ENCODE data around the gene NUP107.
A peak's percentile ranks its signal among the peaks of the same experiment; 100 is the strongest.

The NUP107 gene

DNA sequence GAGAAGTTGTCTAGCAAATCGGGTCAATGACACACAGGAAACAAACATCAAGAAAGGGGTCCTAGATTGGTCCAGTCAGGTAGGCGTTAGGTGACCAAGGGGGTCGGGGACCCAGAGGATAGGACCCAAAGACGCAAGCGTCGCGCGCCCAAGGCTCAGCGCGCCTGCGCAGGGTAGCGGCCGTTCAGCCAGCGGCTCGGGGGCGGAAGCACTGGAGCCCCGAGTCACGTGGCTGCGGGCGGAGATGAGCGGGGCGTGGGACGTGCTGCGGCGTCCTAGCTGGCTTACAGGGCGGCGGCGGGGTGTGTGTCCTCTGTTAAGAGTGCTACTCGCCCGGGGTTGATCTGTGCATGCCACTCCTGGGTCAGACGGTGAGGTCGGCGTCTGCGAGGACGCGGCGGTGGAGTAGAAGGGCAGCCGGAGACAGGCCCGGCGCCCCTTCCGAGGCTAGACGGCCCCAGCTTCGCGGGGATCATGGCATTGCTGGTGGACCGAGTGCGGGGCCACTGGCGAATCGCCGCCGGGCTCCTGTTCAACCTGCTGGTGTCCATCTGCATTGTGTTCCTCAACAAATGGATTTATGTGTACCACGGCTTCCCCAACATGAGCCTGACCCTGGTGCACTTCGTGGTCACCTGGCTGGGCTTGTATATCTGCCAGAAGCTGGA is 59.3 kb downstream of the NUP107 start, which contains the start of gene SLC35E3:
SLC35E3 (plus strand) TSS at position 273 of the 668 bp plus-strand sequence; CDS start at position 475, 202 bp downstream.
- Histone ChIP-seq H3K4me1 (ENCODE audit: control insufficient read depth, insufficient read depth, low read length) (peaks cover 4% of the 10 kb centered on the region), H3K27ac (ENCODE audit: low read depth, low read length) (peak within 1 kb of the TSS; percentile 82), H3K27me3 (ENCODE audit: control insufficient read depth, insufficient read depth, low read length) (no peaks in the 10 kb centered on the region), H3K36me3 (ENCODE audit: control insufficient read depth, insufficient read depth, low read length) (peaks cover 3% of the 10 kb centered on the region), H3K9ac (ENCODE audit: low read length) (peak within 1 kb of the TSS; percentile 51), H3K4me3 (ENCODE audit: low read length) (peak within 1 kb of the TSS; percentile 86)

DNA sequence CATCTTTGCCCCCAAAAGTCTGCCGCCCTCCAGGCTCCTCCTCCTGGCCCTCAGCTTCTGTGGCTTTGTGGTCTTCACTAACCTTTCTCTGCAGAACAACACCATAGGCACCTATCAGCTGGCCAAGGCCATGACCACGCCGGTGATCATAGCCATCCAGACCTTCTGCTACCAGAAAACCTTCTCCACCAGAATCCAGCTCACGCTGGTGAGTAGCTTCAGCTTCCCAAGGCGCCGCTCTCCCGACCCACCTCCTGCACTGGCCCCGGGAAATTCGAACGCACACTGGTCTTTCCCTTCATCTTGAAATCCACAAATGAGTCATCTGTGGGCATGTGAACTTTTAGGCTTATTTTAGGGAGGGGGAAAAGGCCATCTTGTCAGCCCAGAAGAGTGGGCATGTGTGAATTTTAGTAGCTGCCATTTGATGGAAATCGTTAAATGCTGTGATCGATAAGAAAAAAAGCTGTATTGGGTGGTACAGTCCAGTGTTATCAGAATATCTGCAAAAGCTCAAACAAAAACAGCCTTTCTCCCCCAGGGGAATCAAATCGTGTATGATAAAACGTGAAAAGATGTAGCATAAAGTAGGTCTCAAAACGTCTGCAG is 59.9 kb downstream of the NUP107 start:
- Histone ChIP-seq H3K9ac (ENCODE audit: low read length) (peak overlapping the region; percentile 35), H3K4me3 (ENCODE audit: low read length) (peak overlapping the region; percentile 86), H3K4me1 (ENCODE audit: control insufficient read depth, insufficient read depth, low read length) (peaks cover 4% of the 10 kb centered on the region), H3K27me3 (ENCODE audit: control insufficient read depth, insufficient read depth, low read length) (no peaks in the 10 kb centered on the region), H3K27ac (ENCODE audit: low read depth, low read length) (peak overlapping the region; percentile 82), H3K36me3 (ENCODE audit: control insufficient read depth, insufficient read depth, low read length) (peaks cover 3% of the 10 kb centered on the region)

- Histone ChIP-seq H3K4me1 (ENCODE audit: control insufficient read depth, insufficient read depth, low read length) (peaks cover 4% of the 10 kb centered on the region), H3K36me3 (ENCODE audit: control insufficient read depth, insufficient read depth, low read length) (peaks cover 3% of the 10 kb centered on the region), H3K9ac (ENCODE audit: low read length) (no peak overlapping the region), H3K27ac (ENCODE audit: low read depth, low read length) (no peak overlapping the region), H3K4me3 (ENCODE audit: low read length) (no peak overlapping the region), H3K27me3 (ENCODE audit: control insufficient read depth, insufficient read depth, low read length) (no peaks in the 10 kb centered on the region)
Observed at GRCh38 chr12:68749443-68749842, 62.7 kb downstream of the NUP107 start.

- Histone ChIP-seq H3K4me1 (ENCODE audit: control insufficient read depth, insufficient read depth, low read length) (peaks cover 4% of the 10 kb centered on the region), H3K27me3 (ENCODE audit: control insufficient read depth, insufficient read depth, low read length) (no peaks in the 10 kb centered on the region), H3K27ac (ENCODE audit: low read depth, low read length) (no peak overlapping the region), H3K9ac (ENCODE audit: low read length) (no peak overlapping the region), H3K36me3 (ENCODE audit: control insufficient read depth, insufficient read depth, low read length) (peaks cover 6% of the 10 kb centered on the region), H3K4me3 (ENCODE audit: low read length) (no peak overlapping the region)
Observed at GRCh38 chr12:68749861-68750260, 63.1 kb downstream of the NUP107 start.

GRCh38 chr12:68750506-68750905 is 63.7 kb downstream of the NUP107 start:
- H3K27me3 ChIP-seq (ENCODE audit: control insufficient read depth, insufficient read depth, low read length) = no peaks in the 10 kb centered on the region
- H3K4me3 ChIP-seq (ENCODE audit: low read length) = no peak overlapping the region
- H3K36me3 ChIP-seq (ENCODE audit: control insufficient read depth, insufficient read depth, low read length) = peaks cover 9% of the 10 kb centered on the region
- H3K9ac ChIP-seq (ENCODE audit: low read length) = no peak overlapping the region
- H3K4me1 ChIP-seq (ENCODE audit: control insufficient read depth, insufficient read depth, low read length) = peaks cover 4% of the 10 kb centered on the region
- H3K27ac ChIP-seq (ENCODE audit: low read depth, low read length) = no peak overlapping the region

GRCh38 chr12:68755536-68756243 is 68.9 kb downstream of the NUP107 start:
- peaks cover 5% of the 10 kb centered on the region for H3K36me3 ChIP-seq (ENCODE audit: control insufficient read depth, insufficient read depth, low read length)
- no peak overlapping the region for H3K4me3 ChIP-seq (ENCODE audit: low read length)
- no peaks in the 10 kb centered on the region for H3K4me1 ChIP-seq (ENCODE audit: control insufficient read depth, insufficient read depth, low read length)
- no peak overlapping the region for H3K9ac ChIP-seq (ENCODE audit: low read length)
- H3K27me3 ChIP-seq (ENCODE audit: control insufficient read depth, insufficient read depth, low read length) = no peaks in the 10 kb centered on the region
- H3K27ac ChIP-seq (ENCODE audit: low read depth, low read length) = no peak overlapping the region

GRCh38 chr12:68759852-68760251 is 73.1 kb downstream of the NUP107 start:
- Histone ChIP-seq H3K36me3 (ENCODE audit: control insufficient read depth, insufficient read depth, low read length) (peaks cover 7% of the 10 kb centered on the region), H3K4me1 (ENCODE audit: control insufficient read depth, insufficient read depth, low read length) (no peaks in the 10 kb centered on the region), H3K27me3 (ENCODE audit: control insufficient read depth, insufficient read depth, low read length) (no peaks in the 10 kb centered on the region), H3K27ac (ENCODE audit: low read depth, low read length) (no peak overlapping the region), H3K9ac (ENCODE audit: low read length) (no peak overlapping the region), H3K4me3 (ENCODE audit: low read length) (no peak overlapping the region)

DNA sequence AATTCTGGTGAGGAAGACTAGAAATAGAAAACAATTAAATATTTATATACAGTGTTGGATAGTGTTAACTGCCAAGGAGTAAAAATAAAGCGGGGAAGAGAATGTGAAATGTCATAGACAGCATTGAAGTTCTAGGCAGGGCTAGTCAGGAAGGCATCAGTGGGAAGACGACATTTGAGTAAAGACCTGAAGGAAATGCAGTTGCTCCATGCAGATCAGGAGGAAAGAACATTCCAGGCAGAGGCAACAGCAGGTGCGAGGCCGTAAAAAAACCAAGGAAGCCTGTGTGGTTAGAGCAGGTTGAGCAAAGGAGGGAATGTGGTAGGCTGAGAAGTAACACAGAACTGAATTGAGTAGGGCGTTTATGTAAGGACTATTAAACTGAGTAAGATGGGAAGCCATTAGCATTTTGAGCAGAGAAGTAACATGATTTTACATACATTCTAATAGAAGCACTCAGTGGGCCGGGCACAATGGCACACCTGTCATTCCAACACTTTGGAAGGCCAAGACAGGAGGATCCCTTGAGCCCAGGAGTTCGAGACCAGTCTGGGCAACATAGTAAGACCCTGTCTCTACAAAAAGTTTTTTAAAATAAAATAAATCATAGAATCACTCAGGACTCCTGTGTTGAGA is 74.1 kb downstream of the NUP107 start:
- Histone ChIP-seq H3K27me3 (ENCODE audit: control insufficient read depth, insufficient read depth, low read length) (no peaks in the 10 kb centered on the region), H3K27ac (ENCODE audit: low read depth, low read length) (no peak overlapping the region), H3K4me1 (ENCODE audit: control insufficient read depth, insufficient read depth, low read length) (no peaks in the 10 kb centered on the region), H3K4me3 (ENCODE audit: low read length) (no peak overlapping the region), H3K9ac (ENCODE audit: low read length) (no peak overlapping the region), H3K36me3 (ENCODE audit: control insufficient read depth, insufficient read depth, low read length) (peaks cover 4% of the 10 kb centered on the region)

GRCh38 chr12:68761442-68761812 is 74.6 kb downstream of the NUP107 start:
- H3K36me3 ChIP-seq (ENCODE audit: control insufficient read depth, insufficient read depth, low read length) = peaks cover 4% of the 10 kb centered on the region
- H3K4me1 ChIP-seq (ENCODE audit: control insufficient read depth, insufficient read depth, low read length) = no peaks in the 10 kb centered on the region
- no peak overlapping the region for H3K4me3 ChIP-seq (ENCODE audit: low read length)
- H3K9ac ChIP-seq (ENCODE audit: low read length) = no peak overlapping the region
- H3K27ac ChIP-seq (ENCODE audit: low read depth, low read length) = no peak overlapping the region
- no peaks in the 10 kb centered on the region for H3K27me3 ChIP-seq (ENCODE audit: control insufficient read depth, insufficient read depth, low read length)

DNA sequence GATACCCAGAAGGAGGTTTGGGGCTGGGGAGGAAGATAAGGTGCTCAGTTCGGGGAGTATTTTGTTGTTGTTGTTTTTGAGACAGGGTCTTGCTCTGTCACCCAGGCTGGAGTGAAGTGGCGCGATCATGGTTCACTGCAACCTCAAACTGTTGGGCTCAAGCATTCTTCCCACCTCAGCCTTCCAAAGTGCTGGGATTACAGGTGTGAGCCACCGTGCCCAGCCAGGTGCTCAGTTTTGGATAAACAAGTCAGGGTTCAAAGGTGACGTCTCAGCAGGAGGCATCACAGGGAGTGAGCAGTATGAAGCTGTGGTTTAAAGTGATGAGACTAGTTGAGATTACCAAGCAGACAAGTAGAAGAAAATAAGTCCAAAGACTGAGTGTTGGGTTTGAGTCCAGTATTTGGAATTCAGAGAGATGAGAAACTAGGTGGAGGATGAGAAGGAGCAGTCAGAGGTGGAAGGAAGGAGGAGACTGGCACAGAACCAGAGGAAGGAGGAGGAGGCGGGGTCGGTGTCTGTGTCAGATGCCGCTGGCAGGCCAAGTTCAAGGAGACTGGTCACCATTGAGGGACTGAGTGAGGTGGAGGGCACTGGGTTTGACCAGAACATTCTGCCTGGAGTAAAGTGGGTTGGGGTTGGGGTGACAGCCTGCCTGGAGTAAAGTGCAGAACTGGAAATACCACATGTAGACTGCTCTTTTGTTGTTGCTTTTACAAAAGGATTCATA is 75.3 kb downstream of the NUP107 start:
- no peak overlapping the region for H3K9ac ChIP-seq (ENCODE audit: low read length)
- no peaks in the 10 kb centered on the region for H3K27me3 ChIP-seq (ENCODE audit: control insufficient read depth, insufficient read depth, low read length)
- H3K27ac ChIP-seq (ENCODE audit: low read depth, low read length) = no peak overlapping the region
- H3K36me3 ChIP-seq (ENCODE audit: control insufficient read depth, insufficient read depth, low read length) = peaks cover 4% of the 10 kb centered on the region
- no peaks in the 10 kb centered on the region for H3K4me1 ChIP-seq (ENCODE audit: control insufficient read depth, insufficient read depth, low read length)
- no peak overlapping the region for H3K4me3 ChIP-seq (ENCODE audit: low read length)

- no peak overlapping the region for H3K27ac ChIP-seq (ENCODE audit: low read depth, low read length)
- peaks cover 4% of the 10 kb centered on the region for H3K36me3 ChIP-seq (ENCODE audit: control insufficient read depth, insufficient read depth, low read length)
- no peaks in the 10 kb centered on the region for H3K27me3 ChIP-seq (ENCODE audit: control insufficient read depth, insufficient read depth, low read length)
- H3K9ac ChIP-seq (ENCODE audit: low read length) = no peak overlapping the region
- no peak overlapping the region for H3K4me3 ChIP-seq (ENCODE audit: low read length)
- H3K4me1 ChIP-seq (ENCODE audit: control insufficient read depth, insufficient read depth, low read length) = no peaks in the 10 kb centered on the region
Observed at GRCh38 chr12:68762691-68763090, 75.9 kb downstream of the NUP107 start.

- Histone ChIP-seq H3K4me3 (ENCODE audit: low read length) (no peak overlapping the region), H3K4me1 (ENCODE audit: control insufficient read depth, insufficient read depth, low read length) (no peaks in the 10 kb centered on the region), H3K27me3 (ENCODE audit: control insufficient read depth, insufficient read depth, low read length) (no peaks in the 10 kb centered on the region), H3K36me3 (ENCODE audit: control insufficient read depth, insufficient read depth, low read length) (peaks cover 4% of the 10 kb centered on the region), H3K9ac (ENCODE audit: low read length) (no peak overlapping the region), H3K27ac (ENCODE audit: low read depth, low read length) (no peak overlapping the region)
Observed at GRCh38 chr12:68765696-68766095, 78.9 kb downstream of the NUP107 start.

Measured in rectal smooth muscle tissue (tissue), 1 donor.